K562 (cell line): ENCODE results near the gene PRDM16.

Experiments
- CTCF ChIP-seq, 3 experiments: IDR thresholded peaks in 2 of 3; conservative IDR thresholded peaks in 1 of 3; 2 replicates each; pipeline ENCODE4 v1.5.1; 2011 to 2012; ENCODE audit warnings: low read length in 3 of 3, mild to moderate bottlenecking in 3 of 3, control low read depth in 2 of 3, improper control_type of control experiment in 1 of 3, inconsistent platforms in 1 of 3, low read depth in 1 of 3, mixed read lengths in 1 of 3, moderate library complexity in 1 of 3; ENCODE audit not compliant: insufficient read depth in 2 of 3
- ESRRA ChIP-seq: fragments of 450-650 bp; IDR thresholded peaks from 2 replicates; pipeline ENCODE4 v1.6.1; 2014; ENCODE audit warnings: low read depth, mild to moderate bottlenecking, moderate library complexity, borderline replicate concordance
- EZH2 ChIP-seq: IDR thresholded peaks from 2 replicates; pipeline ENCODE4 v1.6.1; 2012; ENCODE audit warnings: low read depth, mild to moderate bottlenecking, inconsistent platforms, low read length, borderline replicate concordance
- KDM1A ChIP-seq, 2 experiments: fragments of 450-650 bp; IDR thresholded peaks; 2 replicates each; pipeline ENCODE4 v1.6.1; 2016; ENCODE audit warnings: mild to moderate bottlenecking in 2 of 2
- L3MBTL2 ChIP-seq: fragments of 450-650 bp; IDR thresholded peaks from 2 replicates; pipeline ENCODE4 v1.6.1; 2016; ENCODE audit warnings: mild to moderate bottlenecking, moderate library complexity
- MAFK ChIP-seq: IDR thresholded peaks from 2 replicates; pipeline ENCODE4 v1.6.1; 2011; ENCODE audit warnings: low read length, improper control_type of control experiment
- MAX ChIP-seq: sonication (generic); formaldehyde crosslinking; IDR thresholded peaks from 2 replicates; pipeline ENCODE4 v1.9.0; 2022; ENCODE audit warnings: mild to moderate bottlenecking, missing genetic modification reagents
- MECOM ChIP-seq: fragments of 250-450 bp; sonication (Bioruptor Pico); IDR thresholded peaks from 2 replicates; pipeline ENCODE4 v1.8.0; 2022; ENCODE audit warnings: inconsistent platforms
- POLR2AphosphoS5 ChIP-seq: IDR thresholded peaks from 2 replicates; pipeline ENCODE4 v1.6.1; 2011; ENCODE audit warnings: mild to moderate bottlenecking, low read depth, low read length, moderate library complexity; ENCODE audit not compliant: control insufficient read depth, insufficient read depth
- RAD51 ChIP-seq: fragments of 450-650 bp; IDR thresholded peaks from 2 replicates; pipeline ENCODE4 v1.7.1; 2016; ENCODE audit warnings: low read depth, mild to moderate bottlenecking, borderline replicate concordance
- RB1 ChIP-seq: fragments of 450-650 bp; IDR thresholded peaks from 2 replicates; pipeline ENCODE4 v1.6.1; 2017; ENCODE audit warnings: low read depth, mild to moderate bottlenecking
- REST ChIP-seq, 2 experiments: fragments of 450-650 bp; formaldehyde crosslinking in 1 of 2; IDR thresholded peaks; 2 replicates each; pipeline versions ENCODE4 v1.4.0 to v1.6.1; 2014 to 2020; ENCODE audit warnings: mild to moderate bottlenecking in 2 of 2, borderline replicate concordance in 1 of 2, low read depth in 1 of 2
- SNAPC5 ChIP-seq: fragments of 250-450 bp; sonication (Bioruptor Pico); IDR thresholded peaks from 2 replicates; pipeline ENCODE4 v1.8.0; 2021; ENCODE audit warnings: moderate library complexity, mild to moderate bottlenecking, inconsistent platforms
- TGIF2 ChIP-seq: sonication (generic); formaldehyde crosslinking; IDR thresholded peaks from 2 replicates; pipeline ENCODE4 v1.8.1; 2022; ENCODE audit warnings: mild to moderate bottlenecking, missing genetic modification reagents, moderate library complexity

- TF ChIP-seq MAFK (no peak), L3MBTL2 (no peak), CTCF (IDR thresholded peaks at IDR 0.05 in 2 of 3, conservative IDR thresholded peaks at IDR 0.05 in 1 of 3; ENCODE audit: insufficient read depth in 2 of 3, low read depth in 1 of 3, low read length in 3 of 3) (no peak), KDM1A (IDR thresholded peaks at IDR 0.05) (no peak), ESRRA (no peak), TGIF2 (CRISPR knock-in tag) (no peak), REST (IDR thresholded peaks at IDR 0.05; ENCODE audit: borderline replicate concordance) (no peak), REST (CRISPR knock-in tag; IDR thresholded peaks at IDR 0.05; ENCODE audit: low read depth) (no peak), RB1 (no peak), SNAPC5 (CRISPR knock-in tag) (no peak), EZH2 (no peak), POLR2AphosphoS5 (no peak), MAX (CRISPR knock-in tag) (no peak), RAD51 (no peak), MECOM (no peak)
Observed at GRCh38 chr1:3153902-3154795, 85.1 kb downstream of the PRDM16 start.
